Measurements from ENCODE around the gene DISP3. TPM values are rescaled to one million over a fixed set of nuclear protein-coding genes. Genes with fewer than 3 reads are reported as not detected.

The DISP3 gene
- total and polyA plus RNA-seq, 2 of the 13 experiments (the other 11 are each of a cell fraction or from before 2014, with no cell fraction given): 0.08 to 0.13 TPM

GRCh38 chr1:11550664-11551283 lies 71.8 kb downstream of the DISP3 start (continued):
- peak; percentile 79; the same call in 1 of the 2 replicates for TF ChIP-seq ZNF780A (CRISPR knock-in tag; IDR thresholded peaks at IDR 0.05)
- TF ChIP-seq ZSCAN9 (CRISPR knock-in tag; IDR thresholded peaks at IDR 0.05; ENCODE audit: borderline replicate concordance): peak; percentile 99
- TF ChIP-seq BRF2 (CRISPR knock-in tag; IDR thresholded peaks at IDR 0.05): 0 out of 2 replicates have a peak, but pooled peaks have one; percentile 34
- no peak for TF ChIP-seq CREB1 (IDR thresholded peaks at IDR 0.05)
- TF ChIP-seq CREB1 (CRISPR knock-in tag; IDR thresholded peaks at IDR 0.05): no peak
- TF ChIP-seq TRAFD1 (CRISPR knock-in tag; IDR thresholded peaks at IDR 0.05; ENCODE audit: borderline replicate concordance): no peak
- TF ChIP-seq BORCS8-MEF2B (CRISPR knock-in tag; IDR thresholded peaks at IDR 0.05): peak; percentile 98
- peak; percentile 97 for TF ChIP-seq ZBTB43 (CRISPR knock-in tag; conservative IDR thresholded peaks at IDR 0.05)
- TF ChIP-seq TFAP4 (IDR thresholded peaks at IDR 0.05; ENCODE audit: borderline replicate concordance, low read depth): no peak
- TF ChIP-seq ZNF232 (CRISPR knock-in tag; IDR thresholded peaks at IDR 0.05; ENCODE audit: borderline replicate concordance): peak; percentile 99
- no peak; the same call in 1 of the 2 replicates for TF ChIP-seq ZNF556 (CRISPR knock-in tag; IDR thresholded peaks at IDR 0.05; ENCODE audit: borderline replicate concordance)
- TF ChIP-seq ZNF597 (CRISPR knock-in tag; IDR thresholded peaks at IDR 0.05): no peak
- TF ChIP-seq TIGD3 (CRISPR knock-in tag; IDR thresholded peaks at IDR 0.05; ENCODE audit: borderline replicate concordance): peak; percentile 95; the same call in 1 of the 2 replicates
- peak; percentile 98 for TF ChIP-seq SMAD3 (CRISPR knock-in tag; IDR thresholded peaks at IDR 0.05)
- TF ChIP-seq ZBTB37 (CRISPR knock-in tag; IDR thresholded peaks at IDR 0.05): peak; percentile 37; the same call in 1 of the 2 replicates
- peak; percentile 77 for TF ChIP-seq ZBTB7B (CRISPR knock-in tag; IDR thresholded peaks at IDR 0.05)
- peak; percentile 83 for TF ChIP-seq HOMEZ (CRISPR knock-in tag; IDR thresholded peaks at IDR 0.05; ENCODE audit: low read depth)
- peak; percentile 51; the same call in 1 of the 2 replicates for TF ChIP-seq EED (CRISPR knock-in tag; IDR thresholded peaks at IDR 0.05)

All from HepG2 (cell line).